Stimulated activated CD8-positive, alpha-beta memory T cell treated with anti-CD3 and anti-CD28 coated beads, Interleukin-4, amount 100 ng/mL, for 48 hours (primary cell): ENCODE measurements around the gene VSIG10.

Source experiments
- DNase-seq: peaks from one replicate; pipeline ENCODE4 v3.0.0-alpha.2; 2020

The VSIG10 gene

GRCh38 chr12:118059341-118060191 is 44.2 kb downstream of the VSIG10 start:
- no peak for DNase-seq

GRCh38 chr12:118058881-118059280 is 44.9 kb downstream of the VSIG10 start:
- DNase-seq = no peak

- no peak for DNase-seq
Observed at GRCh38 chr12:118058227-118058626, 45.6 kb downstream of the VSIG10 start.

GRCh38 chr12:118055865-118056773 is 47.7 kb downstream of the VSIG10 start:
- no peak for DNase-seq

GRCh38 chr12:118055144-118055557 is 48.7 kb downstream of the VSIG10 start:
- DNase-seq = peak; percentile 84

- DNase-seq = no peak
Observed at GRCh38 chr12:118053071-118053985, 50.5 kb downstream of the VSIG10 start.

GRCh38 chr12:118052324-118053070 is 51.3 kb downstream of the VSIG10 start:
- peak; percentile 67 for DNase-seq

GRCh38 chr12:118050972-118051910 is 52.6 kb downstream of the VSIG10 start:
- peak; percentile 51 for DNase-seq

GRCh38 chr12:118046430-118046829 is 57.4 kb downstream of the VSIG10 start:
- no peak for DNase-seq

GRCh38 chr12:118044577-118044976 is 59.2 kb downstream of the VSIG10 start:
- DNase-seq = no peak

- DNase-seq = no peak
Observed at GRCh38 chr12:118044075-118044474, 59.7 kb downstream of the VSIG10 start.

- DNase-seq = no peak
Observed at GRCh38 chr12:118042091-118042490, 61.7 kb downstream of the VSIG10 start.

- no peak for DNase-seq
Observed at GRCh38 chr12:118038137-118038536, 65.7 kb downstream of the VSIG10 start.

GRCh38 chr12:118036672-118037411 is 67.0 kb downstream of the VSIG10 start:
- DNase-seq = no peak

GRCh38 chr12:118035190-118036041 is 68.4 kb downstream of the VSIG10 start:
- peak; percentile 62 for DNase-seq

- DNase-seq = no peak
Observed at GRCh38 chr12:118034429-118035189, 69.2 kb downstream of the VSIG10 start.

GRCh38 chr12:118033902-118034301 is 69.9 kb downstream of the VSIG10 start:
- DNase-seq = no peak

- DNase-seq = no peak
Observed at GRCh38 chr12:118033323-118033722, 70.5 kb downstream of the VSIG10 start.
